Measurements from ENCODE around the gene PSME4. TPM values are rescaled to one million over a fixed set of nuclear protein-coding genes. Genes with fewer than 3 reads are reported as not detected.
A peak's percentile ranks its signal among the peaks of the same experiment; 100 is the strongest.

PSME4 gene
- total and polyA plus RNA-seq, 2 of the 13 experiments (the other 11 are each of a cell fraction or from before 2014, with no cell fraction given) = 52.1 to 77.8 TPM

- TF ChIP-seq HOMEZ (CRISPR knock-in tag; IDR thresholded peaks at IDR 0.05; ENCODE audit: low read depth) (no peak), SOX6 (IDR thresholded peaks at IDR 0.05) (no peak), SOX6 (CRISPR knock-in tag; IDR thresholded peaks at IDR 0.05) (peak; percentile 35; the same call in 1 of the 2 replicates), MIXL1 (CRISPR knock-in tag; IDR thresholded peaks at IDR 0.05) (peak; percentile 47; the same call in 1 of the 2 replicates), TEAD3 (CRISPR knock-in tag; optimal IDR thresholded peaks at IDR 0.05; ENCODE audit: borderline replicate concordance) (peak; percentile 54), FOXA3 (CRISPR knock-in tag; IDR thresholded peaks at IDR 0.05) (peak; percentile 57)
These were observed 37.6 kb upstream of the PSME4 start (continued) for GRCh38 chr2:54008439-54008838.

DNA sequence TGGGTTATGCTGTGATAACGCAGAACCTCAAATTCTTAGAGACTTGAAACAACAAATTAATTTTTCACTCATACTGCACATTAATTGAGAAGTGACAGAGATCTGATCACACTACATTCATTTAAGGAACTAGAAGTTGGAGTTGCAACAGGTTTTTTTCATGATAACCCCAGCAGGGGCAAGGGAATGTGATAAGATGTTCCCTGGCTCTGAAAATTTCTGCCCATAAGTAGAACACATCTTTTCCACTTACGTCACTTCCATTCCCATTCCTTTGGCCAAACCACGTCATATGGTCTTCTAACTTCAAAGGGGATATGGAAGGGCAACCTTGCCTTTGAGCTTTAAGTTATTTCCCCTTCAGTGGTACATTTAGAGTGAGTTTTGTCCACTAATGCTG, 29.7 kb upstream of the PSME4 start:
- ChIA-PET CTCF (ENCODE audit: low intra/inter-chr PET ratio, low total read pairs) (no interaction called here), POLR2A (no interaction called here)
- H3K27me3 ChIP-seq (ENCODE audit: control insufficient read depth in 1 of 2, insufficient read depth in 2 of 2, low read length in 2 of 2) = no peaks in the 10 kb centered on the region
- no peaks in the 10 kb centered on the region for H3K9me3 ChIP-seq (ENCODE audit: low read length)
- H3K9ac ChIP-seq (ENCODE audit: insufficient read depth, low read depth, low read length) = no peak overlapping the region
- DNase-seq (ENCODE audit: low spot score) = no peak
- H3K4me3 ChIP-seq (replicated peaks in 1 of 3; ENCODE audit: insufficient read depth in 1 of 3, low read depth in 2 of 3, low read length in 3 of 3) = no peak overlapping the region
- H4K20me1 ChIP-seq (ENCODE audit: insufficient read depth, low read length) = no peaks in the 10 kb centered on the region
- no peak overlapping the region for H3K4me2 ChIP-seq (ENCODE audit: low read depth, low read length)
- no peak overlapping the region for H3K27ac ChIP-seq (ENCODE audit: extremely low read length, insufficient read depth, low read length)
- WGBS (ENCODE audit: low lambda C conversion rate) = 95% methylated on average over 3 of the region's 3 CpGs
- H3K36me3 ChIP-seq (replicated peaks in 1 of 2; ENCODE audit: control insufficient read depth in 1 of 2, insufficient read depth in 2 of 2, low read length in 2 of 2) = no peaks in the 10 kb centered on the region
- BruUV-seq (replicated peaks) = no TSS peak
- peaks cover 6% of the 10 kb centered on the region for H3K4me1 ChIP-seq (ENCODE audit: insufficient read depth, low read length)
- in situ Hi-C loops (cut with HindIII; ENCODE audit: extremely low pct_ligation_motif_present, low pct_unique_long_range_greater_than_20kb) = no loop called here
- no peak for ATAC-seq
- H2AFZ ChIP-seq (ENCODE audit: low read length) = no peak overlapping the region
- peak; percentile 28 for FAIRE-seq
- H3K79me2 ChIP-seq (ENCODE audit: insufficient read depth, low read length) = no peaks in the 10 kb centered on the region
- intact Hi-C loops (cut with micrococcal nuclease; ENCODE audit: unreplicated experiment) = no loop called here
- TF ChIP-seq ZKSCAN5 (CRISPR knock-in tag; IDR thresholded peaks at IDR 0.05) (no peak), HNRNPH1 (optimal IDR thresholded peaks at IDR 0.05; ENCODE audit: low read depth, low read length) (no peak), ZNF720 (CRISPR knock-in tag; IDR thresholded peaks at IDR 0.05) (no peak), ZNF383 (CRISPR knock-in tag; IDR thresholded peaks at IDR 0.05; ENCODE audit: borderline replicate concordance) (no peak), ZNF598 (CRISPR knock-in tag; IDR thresholded peaks at IDR 0.05; ENCODE audit: borderline replicate concordance) (no peak), MTA1 (CRISPR knock-in tag; IDR thresholded peaks at IDR 0.05; ENCODE audit: borderline replicate concordance) (no peak), ETV6 (CRISPR knock-in tag; conservative IDR thresholded peaks at IDR 0.05) (no peak), GPBP1L1 (CRISPR knock-in tag; IDR thresholded peaks at IDR 0.05) (no peak), TCF7 (IDR thresholded peaks at IDR 0.05; ENCODE audit: low read depth) (no peak), ZNF281 (CRISPR knock-in tag; IDR thresholded peaks at IDR 0.05; ENCODE audit: borderline replicate concordance) (no peak)
- TF ChIP-seq, protein P1, sequence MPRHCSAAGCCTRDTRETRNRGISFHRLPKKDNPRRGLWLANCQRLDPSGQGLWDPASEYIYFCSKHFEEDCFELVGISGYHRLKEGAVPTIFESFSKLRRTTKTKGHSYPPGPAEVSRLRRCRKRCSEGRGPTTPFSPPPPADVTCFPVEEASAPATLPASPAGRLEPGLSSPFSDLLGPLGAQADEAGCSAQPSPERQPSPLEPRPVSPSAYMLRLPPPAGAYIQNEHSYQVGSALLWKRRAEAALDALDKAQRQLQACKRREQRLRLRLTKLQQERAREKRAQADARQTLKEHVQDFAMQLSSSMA (CRISPR knock-in tag; IDR thresholded peaks at IDR 0.05) = no peak
- TF ChIP-seq, protein P2, sequence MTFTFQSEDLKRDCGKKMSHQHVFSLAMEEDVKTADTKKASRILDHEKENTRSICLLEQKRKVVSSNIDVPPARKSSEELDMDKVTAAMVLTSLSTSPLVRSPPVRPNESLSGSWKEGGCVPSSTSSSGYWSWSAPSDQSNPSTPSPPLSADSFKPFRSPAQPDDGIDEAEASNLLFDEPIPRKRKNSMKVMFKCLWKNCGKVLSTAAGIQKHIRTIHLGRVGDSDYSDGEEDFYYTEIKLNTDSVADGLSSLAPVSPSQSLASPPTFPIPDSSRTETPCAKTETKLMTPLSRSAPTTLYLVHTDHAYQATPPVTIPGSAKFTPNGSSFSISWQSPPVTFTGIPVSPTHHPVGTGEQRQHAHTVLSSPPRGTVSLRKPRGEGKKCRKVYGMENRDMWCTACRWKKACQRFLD (CRISPR knock-in tag; IDR thresholded peaks at IDR 0.05; ENCODE audit: borderline replicate concordance) = no peak

All from HepG2 (cell line).